Peyer's patch (tissue), 4 donors: Measurements from ENCODE around the gene SLC44A5.

Experiments used
- POLR2A ChIP-seq, 2 donors: fragments of 450-650 bp; IDR thresholded peaks; one replicate each; pipeline ENCODE4 v1.5.1; 2017; ENCODE audit warnings: antibody characterized with exemption in 2 of 2, mild to moderate bottlenecking in 2 of 2, moderate library complexity in 2 of 2
- TF ChIP-seq, protein P1 (sequence below), 6 experiments: fragments of 450-650 bp in 4 of 6; fragments of 200-600 bp in 2 of 6; sonication (generic) in 1 of 6; IDR thresholded peaks; one replicate each; pipeline ENCODE4 v1.5.1; 2017 to 2019; ENCODE audit warnings: antibody characterized with exemption in 6 of 6, mild to moderate bottlenecking in 3 of 6, moderate library complexity in 1 of 6

DNA sequence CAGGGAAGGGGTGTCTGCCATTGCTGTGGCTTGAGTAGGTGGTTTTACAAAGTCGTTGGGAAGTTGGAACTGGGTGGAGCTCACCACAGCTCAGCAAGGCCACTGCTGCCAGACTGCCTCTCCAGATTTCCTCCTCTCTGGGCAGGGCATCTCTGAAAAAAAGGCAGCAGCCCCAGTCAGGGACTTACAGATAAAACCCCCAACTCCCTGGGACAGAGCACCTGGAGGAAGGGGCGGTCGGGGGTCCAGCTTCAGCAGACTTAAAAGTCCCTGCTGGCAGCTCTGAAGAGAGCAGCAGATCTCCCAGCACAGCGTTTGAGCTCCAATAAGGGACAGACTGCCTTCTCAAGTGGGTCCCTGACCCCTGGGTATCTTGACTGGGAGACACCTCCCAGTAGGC, 352.6 kb downstream of the SLC44A5 start:
- no peak for TF ChIP-seq POLR2A (IDR thresholded peaks at IDR 0.05)
- TF ChIP-seq, protein P1, sequence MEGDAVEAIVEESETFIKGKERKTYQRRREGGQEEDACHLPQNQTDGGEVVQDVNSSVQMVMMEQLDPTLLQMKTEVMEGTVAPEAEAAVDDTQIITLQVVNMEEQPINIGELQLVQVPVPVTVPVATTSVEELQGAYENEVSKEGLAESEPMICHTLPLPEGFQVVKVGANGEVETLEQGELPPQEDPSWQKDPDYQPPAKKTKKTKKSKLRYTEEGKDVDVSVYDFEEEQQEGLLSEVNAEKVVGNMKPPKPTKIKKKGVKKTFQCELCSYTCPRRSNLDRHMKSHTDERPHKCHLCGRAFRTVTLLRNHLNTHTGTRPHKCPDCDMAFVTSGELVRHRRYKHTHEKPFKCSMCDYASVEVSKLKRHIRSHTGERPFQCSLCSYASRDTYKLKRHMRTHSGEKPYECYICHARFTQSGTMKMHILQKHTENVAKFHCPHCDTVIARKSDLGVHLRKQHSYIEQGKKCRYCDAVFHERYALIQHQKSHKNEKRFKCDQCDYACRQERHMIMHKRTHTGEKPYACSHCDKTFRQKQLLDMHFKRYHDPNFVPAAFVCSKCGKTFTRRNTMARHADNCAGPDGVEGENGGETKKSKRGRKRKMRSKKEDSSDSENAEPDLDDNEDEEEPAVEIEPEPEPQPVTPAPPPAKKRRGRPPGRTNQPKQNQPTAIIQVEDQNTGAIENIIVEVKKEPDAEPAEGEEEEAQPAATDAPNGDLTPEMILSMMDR (IDR thresholded peaks at IDR 0.05): no peak
